K562 (cell line): ENCODE measurements around the gene KCNC3. TPM values are rescaled to one million over a fixed set of nuclear protein-coding genes. Genes with fewer than 3 reads are reported as not detected.
A peak's percentile ranks its signal among the peaks of the same experiment; 100 is the strongest.

Experiments used
- ATAC-seq: fragments of 200-7000 bp; cut with Tn5 transposase; 3 replicates; pipeline ENCODE4 v1.9.1; 2020; ENCODE audit warnings: moderate library complexity
- BruUV-seq: library from RNA; stranded (reverse); fragments of 400-500 nt; replicated peaks from 2 replicates; lab custom pipeline; 2021; lab: Mats Ljungman, UMichigan
- CTCF ChIA-PET: fragments of 300-600 bp; formaldehyde crosslinking; extraction: SDS; loops from one replicate; lab custom pipeline; 2021; ENCODE audit warnings: low intra/inter-chr PET ratio; lab: Yijun Ruan, JAX
- POLR2A ChIA-PET: fragments of 300-600, 350-650 bp; sonication (Branson Sonifier 250); formaldehyde crosslinking; extraction: SDS; loops from one replicate; lab custom pipeline; 2021; ENCODE audit warnings: antibody characterized with exemption, inconsistent platforms; lab: Yijun Ruan, JAX
- DNase-seq, 4 experiments: peaks; one replicate each; pipeline versions ENCODE4 v3.0.0 to v3.0.0-alpha.2; 2011 to 2018; ENCODE audit warnings: low spot score in 3 of 4, mixed read lengths in 3 of 4; ENCODE audit errors: extremely low read depth in 1 of 4
- FAIRE-seq: peaks from 2 replicates; lab custom pipeline; 2011; peaks lifted over from hg19 to GRCh38; lab: Jason Lieb, UNC
- H2AFZ ChIP-seq: 2 replicates; pipeline ENCODE4 v1.6.0; 2011; ENCODE audit warnings: low read depth, low read length, control low read depth, inconsistent platforms
- H3K27ac ChIP-seq: fragments of 200-600 bp; 3 replicates; pipeline ENCODE4 v1.8.0; 2011; ENCODE audit warnings: low read depth, mild to moderate bottlenecking, control low read depth, inconsistent platforms, low read length, moderate library complexity, mixed read lengths; ENCODE audit errors: extremely low read depth
- H3K27me3 ChIP-seq, 2 experiments: fragments of 300-600 bp in 1 of 2; 2 replicates in 1 of 2; 3 replicates in 1 of 2; pipeline versions ENCODE4 v1.6.0 to v1.8.0; 2011; ENCODE audit warnings: inconsistent platforms in 2 of 2, low read length in 2 of 2, mild to moderate bottlenecking in 1 of 2, mixed read lengths in 1 of 2, moderate library complexity in 1 of 2; ENCODE audit not compliant: control insufficient read depth in 2 of 2, insufficient read depth in 2 of 2
- H3K36me3 ChIP-seq: fragments of 300-600 bp; 3 replicates; pipeline ENCODE4 v1.8.0; 2011; ENCODE audit warnings: mild to moderate bottlenecking, low read length, inconsistent platforms; ENCODE audit not compliant: control insufficient read depth, insufficient read depth
- H3K4me1 ChIP-seq, 2 experiments: fragments of 200-600 bp in 1 of 2; replicated peaks in 1 of 2; 2 replicates in 1 of 2; 3 replicates in 1 of 2; pipeline versions ENCODE4 v1.5.1 to v1.8.0; 2011; ENCODE audit warnings: inconsistent platforms in 2 of 2, low read length in 2 of 2, mild to moderate bottlenecking in 1 of 2, mixed read lengths in 1 of 2, moderate library complexity in 1 of 2; ENCODE audit not compliant: control insufficient read depth in 2 of 2, insufficient read depth in 2 of 2
- H3K4me2 ChIP-seq: 2 replicates; pipeline ENCODE4 v1.6.1; 2011; ENCODE audit warnings: low read length, control low read depth, inconsistent platforms, mixed read lengths; ENCODE audit not compliant: insufficient read depth
- H3K4me3 ChIP-seq: fragments of 200-600 bp; sonication (generic), shearing (Covaris generic); 2 replicates; pipeline ENCODE4 v1.5.1; 2016; ENCODE audit warnings: control low read depth, inconsistent platforms
- H3K79me2 ChIP-seq: fragments of 200-600 bp; 3 replicates; pipeline ENCODE4 v1.8.0; 2011; ENCODE audit warnings: low read length, inconsistent platforms; ENCODE audit not compliant: control insufficient read depth, insufficient read depth
- H3K9ac ChIP-seq, 2 experiments: 2 replicates each; pipeline versions ENCODE4 v1.6.0 to v1.6.1; 2011; ENCODE audit warnings: low read depth in 2 of 2, low read length in 2 of 2, control low read depth in 1 of 2, inconsistent platforms in 1 of 2, mild to moderate bottlenecking in 1 of 2, mixed read lengths in 1 of 2; ENCODE audit not compliant: insufficient read depth in 1 of 2
- H3K9me1 ChIP-seq: one replicate; pipeline ENCODE4 v1.6.0; 2011; ENCODE audit warnings: inconsistent platforms, mild to moderate bottlenecking, low read length, moderate library complexity; ENCODE audit not compliant: control insufficient read depth, insufficient read depth
- H3K9me3 ChIP-seq: replicated peaks from 2 replicates; pipeline ENCODE4 v1.5.1; 2011; ENCODE audit warnings: low read depth, low read length, inconsistent platforms; ENCODE audit not compliant: control insufficient read depth, insufficient read depth
- H4K20me1 ChIP-seq: replicated peaks from 2 replicates; pipeline ENCODE4 v1.6.1; 2011; ENCODE audit warnings: low read length, inconsistent platforms, mixed read lengths; ENCODE audit not compliant: control insufficient read depth, insufficient read depth
- RBFOX2 ChIP-seq: fragments of 200-400 bp; formaldehyde crosslinking; IDR thresholded peaks from 2 replicates; pipeline ENCODE4 v1.6.1; 2017; ENCODE audit warnings: low read depth, mild to moderate bottlenecking, low read length, moderate library complexity
- WGBS: fragments of 100-300 bp; shearing (Covaris generic); methylation state at CpG from one replicate; pipeline ENCODE4 v1.1.6; 2016; ENCODE audit warnings: low coverage, mixed read lengths; ENCODE audit not compliant: insufficient coverage; ENCODE audit errors: missing lambda C conversion rate; 5-methylcytosine and 5-hydroxymethylcytosine counted together
- in situ Hi-C: fragments of 300-500 bp; cut with MboI; formaldehyde crosslinking; loops from 4 replicates; pipeline ENCODE4 v1.15.0; 2018; ENCODE audit warnings: inconsistent platforms, mixed read lengths
- intact Hi-C: fragments of 100-400 bp; cut with micrococcal nuclease; formaldehyde crosslinking; loops from 2 replicates; pipeline ENCODE4 v1.14.2; 2022
- polyA plus RNA-seq, 8 experiments: library from polyadenylated mRNA; depleted of rRNA in 4 of 8; stranded (reverse) in 5 of 8; unstranded in 3 of 8; fragments of >200 nt; fragmentation: Nextera tagmentation in 2 of 8; fragmentation: Illumina TruSeq in 1 of 8; extraction: Ambion mirVana in 2 of 8; extraction: Trizol in 1 of 8; gene quantifications; 2 replicates each; pipeline versions ENCODE4 v1.2.1 to v1.2.3, GENCODE V29; 2011 to 2014; ENCODE audit warnings: inconsistent platforms in 1 of 8, missing spikeins in 1 of 8
- total RNA-seq, 7 experiments: library from RNA; depleted of rRNA in 6 of 7; stranded (reverse); fragments of >200 nt in 6 of 7; fragmentation: Illumina TruSeq in 2 of 7; extraction: Trizol in 2 of 7; gene quantifications; 2 replicates each; pipeline versions ENCODE4 v1.2.1 to v1.2.3, GENCODE V29; 2011 to 2021; ENCODE audit warnings: low replicate concordance in 1 of 7
- TF ChIP-seq, protein P1 (sequence below): fragments of 450-650 bp; IDR thresholded peaks from 2 replicates; pipeline ENCODE4 v1.6.1; 2014; ENCODE audit warnings: low read depth, mild to moderate bottlenecking, moderate library complexity, borderline replicate concordance

KCNC3 gene
- total and polyA plus RNA-seq, 9 of the 15 experiments (the other 6 are each of a cell fraction or from before 2014, with no cell fraction given) = 0.03 to 26.2 (median 2.0) TPM

DNA sequence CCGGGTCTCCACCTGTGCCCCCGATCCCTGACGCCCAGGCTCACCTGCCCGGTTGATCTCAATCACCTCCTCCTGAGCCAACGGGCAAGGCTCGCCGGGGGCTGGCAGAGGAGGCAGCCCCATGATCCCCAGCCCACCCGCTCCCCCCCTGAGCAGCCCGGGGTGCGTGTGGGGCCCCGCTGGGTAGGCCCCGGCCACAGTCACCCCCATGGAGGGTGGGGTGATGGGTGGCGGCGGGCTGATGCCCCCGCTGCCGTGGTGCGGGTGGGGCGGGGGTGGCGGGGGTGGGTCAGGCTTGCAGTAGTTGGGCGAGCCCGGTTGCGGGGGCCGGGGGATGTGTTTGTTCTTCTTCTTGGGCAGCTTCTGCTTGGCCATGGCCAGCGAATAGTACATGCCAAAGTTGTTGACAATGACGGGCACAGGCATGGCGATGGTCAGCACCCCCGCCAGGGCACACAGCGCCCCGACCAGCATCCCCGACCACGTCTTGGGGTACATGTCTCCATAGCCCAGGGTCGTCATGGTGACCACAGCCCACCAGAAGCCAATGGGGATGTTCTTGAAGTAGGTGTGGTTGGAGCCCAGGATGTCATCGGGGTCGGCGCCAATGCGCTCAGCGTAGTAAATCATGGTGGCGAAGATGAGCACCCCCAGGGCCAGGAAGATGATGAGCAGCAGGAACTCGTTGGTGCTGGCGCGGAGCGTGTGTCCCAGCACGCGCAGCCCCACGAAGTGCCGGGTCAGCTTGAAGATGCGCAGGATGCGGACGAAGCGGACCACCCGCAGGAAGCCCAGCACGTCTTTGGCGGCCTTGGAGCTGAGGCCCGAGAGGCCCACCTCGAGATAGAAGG is 6.0 kb downstream of the KCNC3 start:
- no peak overlapping the region for H3K4me3 ChIP-seq

More for the DNA sequence above, 6.0 kb downstream of the KCNC3 start:
- Histone ChIP-seq H3K9me3 (no peaks in the 10 kb centered on the region), H3K9me1 (peaks cover 3% of the 10 kb centered on the region), H4K20me1 (peaks cover 47% of the 10 kb centered on the region), H3K36me3 (peaks cover 24% of the 10 kb centered on the region; the same call in 1 of the 3 replicates), H3K27ac (no peak overlapping the region), H3K4me1 (peaks cover 21 to 42% of the 10 kb centered on the region in 2 experiments), H2AFZ (no peak overlapping the region), H3K9ac (no peak overlapping the region), H3K4me2 (no peak overlapping the region), H3K79me2 (peaks cover 19% of the 10 kb centered on the region), H3K27me3 (no peaks in the 10 kb centered on the region)
- 0 out of 2 replicates have a peak, but pooled peaks have one; percentile 4 for TF ChIP-seq RBFOX2
- TF ChIP-seq, protein P1, sequence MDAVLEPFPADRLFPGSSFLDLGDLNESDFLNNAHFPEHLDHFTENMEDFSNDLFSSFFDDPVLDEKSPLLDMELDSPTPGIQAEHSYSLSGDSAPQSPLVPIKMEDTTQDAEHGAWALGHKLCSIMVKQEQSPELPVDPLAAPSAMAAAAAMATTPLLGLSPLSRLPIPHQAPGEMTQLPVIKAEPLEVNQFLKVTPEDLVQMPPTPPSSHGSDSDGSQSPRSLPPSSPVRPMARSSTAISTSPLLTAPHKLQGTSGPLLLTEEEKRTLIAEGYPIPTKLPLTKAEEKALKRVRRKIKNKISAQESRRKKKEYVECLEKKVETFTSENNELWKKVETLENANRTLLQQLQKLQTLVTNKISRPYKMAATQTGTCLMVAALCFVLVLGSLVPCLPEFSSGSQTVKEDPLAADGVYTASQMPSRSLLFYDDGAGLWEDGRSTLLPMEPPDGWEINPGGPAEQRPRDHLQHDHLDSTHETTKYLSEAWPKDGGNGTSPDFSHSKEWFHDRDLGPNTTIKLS = no peak
- WGBS = 89% methylated on average over 23 of the region's 55 CpGs
- ATAC-seq (no peak), FAIRE-seq (no peak), DNase-seq (no peak)
- no TSS peak for BruUV-seq
- ChIA-PET CTCF (no interaction called here), POLR2A (interaction anchor here (1.6 kb wide), 1 partner anchor 11 kb away, joined by 6 read pairs; no protein-coding TSS in a partner anchor)
- intact Hi-C loops = no loop called here
- in situ Hi-C loops = no loop called here
